Suprapubic skin (tissue), 4 donors: ENCODE measurements around the gene PKN2. TPM values are rescaled to one million over a fixed set of nuclear protein-coding genes. Genes with fewer than 3 reads are reported as not detected.

Source experiments
- DNase-seq, 2 donors: peaks; one replicate each; pipeline ENCODE4 v3.0.0-alpha.2; 2019; ENCODE audit warnings: low spot score in 2 of 2
- H3K27ac ChIP-seq: fragments of 200-600 bp; sonication (generic); one replicate; pipeline ENCODE4 v1.5.1; 2019
- H3K27me3 ChIP-seq: fragments of 200-600 bp; sonication (generic); one replicate; pipeline ENCODE4 v1.5.1; 2019
- H3K36me3 ChIP-seq: fragments of 200-600 bp; sonication (generic); one replicate; pipeline ENCODE4 v1.5.1; 2019
- H3K4me1 ChIP-seq: fragments of 200-600 bp; sonication (generic); one replicate; pipeline ENCODE4 v1.5.1; 2019
- H3K4me3 ChIP-seq: fragments of 200-600 bp; sonication (generic); one replicate; pipeline ENCODE4 v1.5.1; 2019; ENCODE audit warnings: mild to moderate bottlenecking
- H3K9me3 ChIP-seq: fragments of 200-600 bp; sonication (generic); one replicate; pipeline ENCODE4 v1.5.1; 2019
- EP300 ChIP-seq: sonication (generic); formaldehyde crosslinking; IDR thresholded peaks from one replicate; pipeline ENCODE4 v1.6.1; 2017; ENCODE audit warnings: antibody characterized with exemption
- POLR2A ChIP-seq, 2 donors: fragments of 450-650 bp; IDR thresholded peaks; one replicate each; pipeline ENCODE4 v1.6.1; 2017; ENCODE audit warnings: antibody characterized with exemption in 2 of 2, mild to moderate bottlenecking in 2 of 2, moderate library complexity in 2 of 2
- POLR2AphosphoS5 ChIP-seq, 3 donors: sonication (generic); formaldehyde crosslinking; IDR thresholded peaks; one replicate each; pipeline ENCODE4 v1.6.1; 2017; ENCODE audit warnings: antibody characterized with exemption in 3 of 3
- WGBS: methylation state at CpG from one replicate; pipeline ENCODE4 v1.1.5; 2018; 5-methylcytosine and 5-hydroxymethylcytosine counted together
- total RNA-seq, 4 donors: library from RNA; depleted of rRNA; stranded (reverse); fragments of >200 nt; gene quantifications; one replicate each; pipeline ENCODE4 v1.1.0, GENCODE V29; 2016
- TF ChIP-seq, protein P1 (sequence below), 2 donors: fragments of 200-600 bp in 1 of 2; fragments of 450-650 bp in 1 of 2; sonication (generic) in 1 of 2; IDR thresholded peaks; one replicate each; pipeline ENCODE4 v1.5.1; 2016 to 2019; ENCODE audit warnings: antibody characterized with exemption in 2 of 2, mild to moderate bottlenecking in 1 of 2, moderate library complexity in 1 of 2

The PKN2 gene
- total RNA-seq, 4 donors from 2014 or later, result 17.7 to 68.2 (median 33.6) TPM

GRCh38 chr1:88655140-88655539 lies 28.9 kb upstream of the PKN2 start:
- no peak for DNase-seq

GRCh38 chr1:88655685-88656299 lies 28.3 kb upstream of the PKN2 start:
- no peak overlapping the region for H3K4me3 ChIP-seq
- H3K9me3 ChIP-seq, result no peaks in the 10 kb centered on the region
- no peaks in the 10 kb centered on the region for H3K27me3 ChIP-seq
- 11% methylated on average over 3 of the region's 3 CpGs for WGBS
- H3K27ac ChIP-seq, result no peak overlapping the region
- no peak for TF ChIP-seq EP300
- TF ChIP-seq, protein P1, sequence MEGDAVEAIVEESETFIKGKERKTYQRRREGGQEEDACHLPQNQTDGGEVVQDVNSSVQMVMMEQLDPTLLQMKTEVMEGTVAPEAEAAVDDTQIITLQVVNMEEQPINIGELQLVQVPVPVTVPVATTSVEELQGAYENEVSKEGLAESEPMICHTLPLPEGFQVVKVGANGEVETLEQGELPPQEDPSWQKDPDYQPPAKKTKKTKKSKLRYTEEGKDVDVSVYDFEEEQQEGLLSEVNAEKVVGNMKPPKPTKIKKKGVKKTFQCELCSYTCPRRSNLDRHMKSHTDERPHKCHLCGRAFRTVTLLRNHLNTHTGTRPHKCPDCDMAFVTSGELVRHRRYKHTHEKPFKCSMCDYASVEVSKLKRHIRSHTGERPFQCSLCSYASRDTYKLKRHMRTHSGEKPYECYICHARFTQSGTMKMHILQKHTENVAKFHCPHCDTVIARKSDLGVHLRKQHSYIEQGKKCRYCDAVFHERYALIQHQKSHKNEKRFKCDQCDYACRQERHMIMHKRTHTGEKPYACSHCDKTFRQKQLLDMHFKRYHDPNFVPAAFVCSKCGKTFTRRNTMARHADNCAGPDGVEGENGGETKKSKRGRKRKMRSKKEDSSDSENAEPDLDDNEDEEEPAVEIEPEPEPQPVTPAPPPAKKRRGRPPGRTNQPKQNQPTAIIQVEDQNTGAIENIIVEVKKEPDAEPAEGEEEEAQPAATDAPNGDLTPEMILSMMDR (IDR thresholded peaks at IDR 0.05), result peak in 1 of 2 donors; percentile 48
- no peak for DNase-seq
- no peaks in the 10 kb centered on the region for H3K36me3 ChIP-seq
- H3K4me1 ChIP-seq, result no peaks in the 10 kb centered on the region

More at GRCh38 chr1:88655140-88655539, 28.9 kb upstream of the PKN2 start:
- no peaks in the 10 kb centered on the region for H3K36me3 ChIP-seq
- no peak overlapping the region for H3K27ac ChIP-seq
- H3K27me3 ChIP-seq, result no peaks in the 10 kb centered on the region
- no peaks in the 10 kb centered on the region for H3K9me3 ChIP-seq
- WGBS, result 18% methylated on average over 1 of the region's 1 CpG
- H3K4me1 ChIP-seq, result no peaks in the 10 kb centered on the region
- no peak overlapping the region for H3K4me3 ChIP-seq
- TF ChIP-seq, protein P1 (IDR thresholded peaks at IDR 0.05), result no peak
- TF ChIP-seq EP300, result no peak

DNA sequence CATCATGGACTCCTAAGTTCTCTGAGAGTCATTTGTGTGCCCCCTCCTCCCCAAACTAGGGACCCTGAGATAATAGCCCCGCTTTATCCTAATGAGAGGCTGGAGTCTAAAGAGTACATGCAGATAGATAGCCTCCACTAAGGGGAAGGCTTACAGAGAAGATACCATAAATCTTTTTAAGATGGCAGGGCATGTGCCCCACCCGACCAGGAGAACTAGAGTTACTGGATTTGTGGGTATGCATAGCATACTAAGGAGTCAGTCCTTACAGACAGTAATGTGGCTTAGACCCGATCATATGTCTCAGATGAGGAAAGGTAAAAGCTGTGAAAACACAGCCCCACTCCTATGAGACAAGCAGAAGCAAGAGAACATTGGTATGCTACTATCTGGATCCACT lies 25.7 kb upstream of the PKN2 start:
- Histone ChIP-seq H3K27me3 (no peaks in the 10 kb centered on the region), H3K4me3 (no peak overlapping the region), H3K9me3 (no peaks in the 10 kb centered on the region), H3K36me3 (no peaks in the 10 kb centered on the region), H3K4me1 (no peaks in the 10 kb centered on the region), H3K27ac (no peak overlapping the region)
- no peak for DNase-seq
- TF ChIP-seq EP300 (no peak), POLR2A (IDR thresholded peaks at IDR 0.05) (no peak), POLR2AphosphoS5 (IDR thresholded peaks at IDR 0.05) (no peak)
- TF ChIP-seq, protein P1 (IDR thresholded peaks at IDR 0.05), result no peak
- WGBS, result 45% methylated on average over 3 of the region's 3 CpGs

DNA sequence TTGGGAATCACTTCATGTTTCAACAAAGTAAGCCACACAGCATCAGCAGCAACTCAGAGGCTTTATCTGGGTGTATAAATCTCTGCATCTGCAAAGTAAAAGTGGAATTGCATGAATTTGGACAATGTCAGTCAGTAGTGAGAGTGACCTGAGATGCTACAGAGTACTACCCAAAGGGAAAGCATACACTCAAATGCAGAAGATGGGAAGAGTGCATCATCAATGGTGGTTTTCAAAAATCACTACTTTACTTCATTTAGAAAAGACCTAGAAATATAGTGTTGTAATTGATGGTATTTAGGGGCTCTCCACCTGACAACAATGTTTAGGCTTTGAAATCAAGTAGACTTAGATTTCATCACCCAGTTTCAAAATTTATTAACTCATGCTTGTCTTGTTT lies 24.5 kb upstream of the PKN2 start:
- H3K27me3 ChIP-seq, result no peaks in the 10 kb centered on the region
- no peaks in the 10 kb centered on the region for H3K9me3 ChIP-seq
- H3K4me3 ChIP-seq, result no peak overlapping the region
- H3K36me3 ChIP-seq, result no peaks in the 10 kb centered on the region
- DNase-seq, result no peak
- no peaks in the 10 kb centered on the region for H3K4me1 ChIP-seq
- TF ChIP-seq, protein P1 (IDR thresholded peaks at IDR 0.05), result no peak
- no peak for TF ChIP-seq POLR2A (IDR thresholded peaks at IDR 0.05)
- TF ChIP-seq POLR2AphosphoS5 (IDR thresholded peaks at IDR 0.05), result no peak
- no peak for TF ChIP-seq EP300
- H3K27ac ChIP-seq, result no peak overlapping the region

DNA sequence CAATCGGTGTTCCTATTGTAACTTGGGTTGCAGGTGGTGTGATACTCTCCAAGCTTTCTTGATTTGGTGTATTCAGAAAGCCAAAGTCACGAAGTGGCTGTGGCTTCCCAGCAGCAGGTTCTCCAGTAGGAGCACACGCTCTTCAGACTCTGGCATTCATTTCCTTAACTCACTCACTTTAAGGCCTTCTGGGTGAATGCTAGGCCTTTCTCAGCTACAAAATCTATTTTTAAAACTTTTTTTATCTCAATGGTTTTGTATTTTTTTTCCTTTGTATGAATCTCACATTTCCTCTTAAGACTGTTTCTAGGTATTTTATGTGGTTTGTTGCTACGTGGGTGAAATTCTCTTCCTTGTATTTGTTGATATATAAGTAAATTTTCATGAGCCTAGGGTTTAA lies 22.9 kb upstream of the PKN2 start:
- H3K4me1 ChIP-seq, result no peaks in the 10 kb centered on the region
- 75% methylated on average over 4 of the region's 4 CpGs for WGBS
- H3K27ac ChIP-seq, result no peak overlapping the region
- DNase-seq, result no peak
- H3K4me3 ChIP-seq, result no peak overlapping the region
- no peaks in the 10 kb centered on the region for H3K27me3 ChIP-seq
- TF ChIP-seq EP300 (no peak), POLR2A (IDR thresholded peaks at IDR 0.05) (no peak), POLR2AphosphoS5 (IDR thresholded peaks at IDR 0.05) (no peak)
- TF ChIP-seq, protein P1 (IDR thresholded peaks at IDR 0.05), result no peak
- H3K9me3 ChIP-seq, result no peaks in the 10 kb centered on the region
- no peaks in the 10 kb centered on the region for H3K36me3 ChIP-seq
